ENCODE measurements around the gene HLA-DQA1.

- TF ChIP-seq TOE1 (IDR thresholded peaks at IDR 0.05; ENCODE audit: borderline replicate concordance) = no peak
- no peak for TF ChIP-seq TOE1 (CRISPR knock-in tag; IDR thresholded peaks at IDR 0.05; ENCODE audit: borderline replicate concordance, low read depth)
- no peak for TF ChIP-seq ZNF609 (CRISPR knock-in tag; IDR thresholded peaks at IDR 0.05; ENCODE audit: borderline replicate concordance)
- no peak for TF ChIP-seq ZNF384 (IDR thresholded peaks at IDR 0.05; ENCODE audit: low read depth, low read length)
- no peak for TF ChIP-seq CTCF (IDR thresholded peaks at IDR 0.05 in 2 of 3, conservative IDR thresholded peaks at IDR 0.05 in 1 of 3; ENCODE audit: insufficient read depth in 2 of 3, low read depth in 1 of 3, low read length in 3 of 3)
Observed at GRCh38 chr6:32669240-32669639, 32.0 kb downstream of the HLA-DQA1 start.
